SK-N-DZ (cell line): Measurements from ENCODE around the gene CYP4F22.

ENCODE experiments used
- DNase-seq: peaks from one replicate; pipeline ENCODE4 v3.0.0-alpha.2; 2015; ENCODE audit warnings: low spot score

The CYP4F22 gene

DNA sequence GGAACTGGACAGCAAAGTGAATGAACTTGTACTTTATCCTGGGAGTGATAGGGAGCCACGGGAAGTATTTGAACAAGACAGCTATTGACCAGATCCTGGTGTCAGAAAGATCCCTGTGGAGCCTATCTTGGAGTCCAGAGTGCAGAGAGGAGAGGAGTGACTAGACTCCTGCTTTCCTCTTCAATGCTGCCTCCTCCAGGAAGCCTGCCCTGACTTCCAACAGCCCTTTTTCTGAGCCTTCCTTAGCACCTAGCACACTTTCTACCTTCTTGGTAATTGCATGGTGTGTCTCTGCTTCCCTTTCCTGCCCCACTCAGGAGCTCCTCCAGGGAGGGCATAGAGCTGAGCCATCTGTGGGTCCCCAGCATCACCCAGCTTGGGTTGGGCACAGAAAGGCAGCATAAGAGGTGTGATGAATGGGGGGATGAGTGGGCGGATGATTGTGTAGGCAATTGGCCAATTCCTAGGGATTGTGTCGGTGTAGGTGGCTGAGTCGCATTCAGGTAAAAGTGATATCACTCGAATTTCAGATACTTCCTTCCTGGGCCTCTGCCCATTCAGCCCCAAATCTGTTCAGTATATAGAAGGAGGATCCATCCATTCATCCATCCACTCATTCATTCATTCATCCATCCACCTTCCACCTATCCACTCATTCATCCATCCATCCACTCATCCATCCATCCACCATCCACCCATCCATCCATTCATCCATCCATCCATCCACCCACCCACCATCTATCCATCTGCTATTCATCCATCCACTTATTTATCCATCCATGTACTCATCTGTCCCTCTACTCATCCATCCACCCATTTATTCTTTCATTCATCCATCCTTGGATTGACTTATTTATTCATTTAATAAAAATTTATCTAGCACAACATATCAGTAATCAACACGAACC, 26.9 kb downstream of the CYP4F22 start:
- no peak for DNase-seq

DNA sequence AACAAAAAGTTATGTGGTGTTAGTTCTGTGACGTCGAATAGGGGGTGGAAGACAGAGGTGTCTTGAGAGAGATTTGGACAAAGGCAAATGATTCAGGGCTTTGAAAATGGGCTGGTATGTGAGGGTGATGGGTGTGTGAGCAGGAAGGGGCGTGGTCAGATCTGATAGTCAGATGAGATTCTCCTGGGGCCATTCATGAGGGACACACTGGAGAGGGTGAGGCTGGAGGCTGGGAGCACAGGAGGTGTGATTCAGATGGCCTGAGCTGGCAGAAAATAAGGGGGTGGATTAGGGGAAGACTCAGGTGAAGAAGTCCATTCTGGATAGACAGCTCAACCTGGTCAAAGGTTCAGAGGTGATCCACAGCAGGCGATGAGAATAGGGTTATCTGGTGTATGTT, 28.0 kb downstream of the CYP4F22 start:
- DNase-seq: no peak

DNA sequence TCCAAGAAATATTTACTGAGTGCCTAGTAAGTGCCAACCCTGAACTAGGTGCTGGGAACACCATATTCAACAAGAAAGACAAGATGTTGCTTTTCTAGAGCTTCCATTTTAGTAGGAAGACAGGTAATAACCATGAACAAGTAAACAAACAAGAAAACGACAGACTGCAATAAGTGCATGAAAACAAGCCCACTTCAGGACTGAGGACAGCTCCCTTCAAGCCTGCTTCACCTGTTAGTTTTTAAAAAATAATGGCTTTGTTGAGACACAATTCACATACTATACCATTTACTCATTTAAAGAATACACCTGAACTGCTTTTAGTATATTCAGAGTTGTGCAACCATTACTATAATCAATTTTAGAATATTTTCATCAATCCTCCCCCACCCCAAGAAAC, 30.4 kb downstream of the CYP4F22 start:
- DNase-seq: no peak

DNA sequence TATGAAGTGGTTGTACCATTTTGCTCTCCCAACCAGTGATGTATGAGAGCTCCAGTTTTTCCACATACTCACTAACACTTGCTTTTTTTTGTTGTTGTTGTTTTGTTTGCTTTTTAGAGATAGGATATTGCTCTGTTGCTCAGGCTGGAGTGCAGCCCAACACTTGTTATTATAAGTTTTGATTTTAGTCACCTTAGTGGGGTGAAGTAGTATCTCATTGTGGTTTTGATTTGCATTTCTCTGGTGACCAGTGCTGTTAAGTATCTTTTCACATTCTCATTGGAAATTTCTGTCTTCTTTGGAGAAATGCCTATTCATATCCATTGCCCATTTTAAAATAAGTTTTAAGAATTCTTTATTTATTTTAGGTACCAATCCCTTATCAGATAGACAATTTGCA, 31.3 kb downstream of the CYP4F22 start:
- no peak for DNase-seq

DNA sequence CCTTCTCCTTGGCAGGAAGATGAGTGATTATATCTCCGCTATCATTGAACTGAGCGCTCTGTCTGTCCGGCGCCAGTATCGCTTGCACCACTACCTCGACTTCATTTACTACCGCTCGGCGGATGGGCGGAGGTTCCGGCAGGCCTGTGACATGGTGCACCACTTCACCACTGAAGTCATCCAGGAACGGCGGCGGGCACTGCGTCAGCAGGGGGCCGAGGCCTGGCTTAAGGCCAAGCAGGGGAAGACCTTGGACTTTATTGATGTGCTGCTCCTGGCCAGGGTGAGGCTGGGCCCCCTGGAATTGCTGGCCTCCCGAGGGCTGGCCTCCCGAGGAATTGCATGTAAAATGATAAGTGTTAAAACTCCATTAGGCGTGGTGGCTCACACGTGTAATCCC, 32.1 kb downstream of the CYP4F22 start:
- DNase-seq: no peak

DNA sequence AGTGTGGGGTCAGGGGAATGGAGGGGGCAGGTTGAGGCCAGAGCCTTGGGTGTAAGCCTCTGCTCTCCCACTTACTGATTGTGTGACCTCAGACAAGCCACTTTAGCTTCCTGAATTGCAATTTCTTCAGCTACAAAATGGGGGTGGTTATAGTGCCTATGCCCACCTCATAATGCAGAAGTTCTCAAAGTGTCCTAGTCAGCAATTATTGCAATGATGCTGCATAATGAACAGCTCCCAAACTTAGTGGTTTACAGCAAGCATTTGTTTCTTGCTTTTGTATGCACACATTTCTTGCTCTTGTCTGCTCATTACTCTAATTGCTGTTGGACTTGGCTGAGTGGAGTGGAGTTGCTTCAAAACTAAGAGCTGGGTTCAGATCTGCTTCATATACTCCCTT, 36.0 kb downstream of the CYP4F22 start:
- DNase-seq: no peak

DNA sequence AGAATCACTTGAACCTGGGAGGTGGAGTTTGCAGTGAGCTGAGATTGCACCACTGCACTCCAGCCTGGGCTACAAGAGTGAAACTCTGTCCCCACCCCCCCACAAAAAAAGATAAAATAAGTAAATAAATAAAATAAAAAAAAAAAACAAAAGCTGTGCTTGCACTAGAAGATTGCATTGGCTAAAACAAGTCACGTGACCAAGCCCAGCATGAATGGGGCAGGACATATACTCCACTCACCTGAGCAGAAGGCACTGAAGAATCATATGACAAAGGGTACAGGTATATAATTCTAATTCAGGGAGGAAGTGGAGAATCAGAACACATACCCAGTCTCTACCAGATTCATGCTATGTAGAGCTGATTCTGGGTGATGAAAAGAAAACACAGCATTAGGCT, 36.6 kb downstream of the CYP4F22 start:
- no peak for DNase-seq

DNA sequence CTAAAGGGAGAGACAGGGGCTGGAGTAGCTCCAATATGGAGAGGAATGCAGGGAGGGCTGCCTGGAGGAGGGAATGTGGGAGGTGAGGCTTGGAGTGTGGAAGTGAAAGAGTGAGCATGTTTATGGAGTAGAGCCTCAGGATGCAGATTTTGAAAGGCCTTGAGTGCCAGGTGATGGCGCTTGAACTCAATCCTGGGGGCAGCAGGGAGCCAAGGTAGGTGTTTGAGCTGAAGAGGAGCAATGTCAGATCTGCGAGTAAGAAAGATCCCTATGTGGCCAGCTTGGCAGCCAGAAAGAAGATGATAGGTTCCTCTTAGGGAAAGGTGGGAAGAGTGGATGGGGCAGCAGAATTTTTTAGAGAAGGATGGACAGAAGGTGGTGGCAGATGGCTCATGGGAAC, 40.3 kb downstream of the CYP4F22 start:
- no peak for DNase-seq

DNA sequence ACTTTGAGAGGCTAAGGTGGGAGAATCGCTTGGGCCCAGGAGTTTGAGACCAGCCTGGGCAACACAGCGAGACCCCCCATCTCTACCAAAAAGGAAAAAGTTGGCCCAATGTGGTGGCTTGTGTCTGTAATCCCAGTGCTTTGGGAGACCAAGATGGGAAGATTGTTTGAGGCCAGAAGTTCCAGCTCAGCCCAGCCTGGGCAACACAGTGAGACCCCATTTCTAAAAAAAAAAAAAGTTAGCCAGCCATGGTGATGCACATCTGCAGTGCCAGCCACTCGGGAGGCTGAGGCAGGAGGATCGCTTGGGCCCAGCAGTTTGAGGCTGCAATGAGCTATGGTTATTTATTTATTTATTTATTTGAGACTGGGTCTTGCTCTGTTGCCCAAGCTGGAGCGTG, 41.3 kb downstream of the CYP4F22 start:
- DNase-seq: no peak

DNA sequence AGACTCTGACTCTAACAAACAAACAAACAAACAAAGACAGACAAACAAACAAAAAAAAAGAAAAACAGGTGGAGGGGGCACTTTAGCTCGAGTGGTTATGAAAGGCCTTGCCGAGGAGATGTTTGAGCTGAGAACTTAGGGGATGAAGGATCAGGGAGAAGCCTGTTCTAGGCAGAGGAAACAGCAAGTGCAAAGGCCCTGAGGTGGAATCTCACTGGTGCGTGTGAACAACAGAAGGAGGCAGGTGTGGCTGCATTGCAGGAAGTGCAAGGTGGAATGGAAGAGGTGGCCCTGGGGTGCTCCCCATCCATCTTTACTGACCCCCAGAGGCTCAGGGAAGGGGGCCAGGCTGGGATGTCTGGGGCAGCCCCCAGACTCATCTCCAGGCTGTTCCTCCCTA, 41.9 kb downstream of the CYP4F22 start:
- DNase-seq: no peak

DNA sequence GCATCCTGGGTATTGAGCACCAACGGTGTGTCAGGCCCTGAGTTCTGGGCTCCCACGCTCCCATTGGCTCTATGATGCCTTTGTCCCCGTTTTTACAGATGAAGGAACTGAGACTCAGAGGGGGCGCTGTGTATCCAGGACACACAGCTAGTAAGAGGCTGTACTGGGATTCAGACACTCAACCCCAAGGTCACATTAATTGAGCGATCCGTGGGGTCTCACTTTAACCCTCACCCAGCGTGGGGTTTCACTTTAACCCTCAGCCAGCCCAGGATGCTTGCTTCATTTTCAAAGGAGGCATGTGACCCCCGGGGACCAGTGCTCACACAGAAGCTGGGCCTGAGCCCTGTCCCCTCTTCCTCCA, 42.6 kb downstream of the CYP4F22 start:
- DNase-seq: no peak

DNA sequence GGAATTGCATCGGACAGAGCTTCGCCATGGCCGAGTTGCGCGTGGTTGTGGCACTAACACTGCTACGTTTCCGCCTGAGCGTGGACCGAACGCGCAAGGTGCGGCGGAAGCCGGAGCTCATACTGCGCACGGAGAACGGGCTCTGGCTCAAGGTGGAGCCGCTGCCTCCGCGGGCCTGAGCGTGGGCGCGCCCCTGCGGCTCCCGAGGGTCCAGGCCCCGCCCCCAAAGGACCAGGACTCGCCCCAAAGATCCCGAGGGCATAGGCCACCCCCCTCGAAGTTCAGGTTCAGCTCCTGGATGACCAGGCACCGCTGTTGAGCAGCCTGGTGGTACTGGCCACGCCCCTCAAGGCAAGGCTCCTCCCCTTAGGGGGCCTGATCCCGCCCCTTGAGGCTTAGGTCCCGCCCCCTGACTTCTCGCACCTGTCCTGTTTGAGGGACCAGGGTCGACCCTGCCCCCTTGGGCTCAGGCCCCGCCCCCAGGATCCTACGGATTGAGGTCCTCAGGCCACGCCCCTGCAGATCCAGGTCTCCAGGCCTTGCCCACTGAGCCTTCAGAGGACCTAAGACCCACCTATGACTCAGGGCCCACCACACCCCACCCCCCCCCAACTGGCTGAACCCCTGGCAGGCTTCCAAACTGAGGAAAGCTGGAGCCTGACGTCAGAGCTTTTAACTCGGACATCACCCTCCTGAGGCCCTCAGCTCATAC, 43.1 kb downstream of the CYP4F22 start:
- peak; percentile 20 for DNase-seq

DNA sequence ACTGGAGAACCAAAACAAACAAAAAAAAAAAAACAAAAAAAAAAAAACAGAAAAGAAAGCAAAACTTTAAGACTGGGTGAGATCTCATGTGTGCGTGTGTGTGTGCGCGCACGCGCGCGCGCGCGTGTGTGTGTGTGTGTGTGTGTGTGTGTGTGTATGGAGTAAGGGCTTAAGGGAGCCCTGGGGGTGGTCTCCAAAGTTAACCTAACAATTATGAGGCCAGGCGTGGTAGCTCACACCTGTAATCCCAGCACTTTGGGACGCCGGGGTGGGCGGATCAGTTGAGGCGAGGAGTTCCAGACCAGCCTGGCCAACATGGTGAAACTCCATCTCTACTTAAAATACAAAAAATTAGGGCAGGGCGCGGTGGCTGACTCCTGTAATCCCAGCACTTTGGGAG, 46.7 kb downstream of the CYP4F22 start:
- DNase-seq: no peak

DNA sequence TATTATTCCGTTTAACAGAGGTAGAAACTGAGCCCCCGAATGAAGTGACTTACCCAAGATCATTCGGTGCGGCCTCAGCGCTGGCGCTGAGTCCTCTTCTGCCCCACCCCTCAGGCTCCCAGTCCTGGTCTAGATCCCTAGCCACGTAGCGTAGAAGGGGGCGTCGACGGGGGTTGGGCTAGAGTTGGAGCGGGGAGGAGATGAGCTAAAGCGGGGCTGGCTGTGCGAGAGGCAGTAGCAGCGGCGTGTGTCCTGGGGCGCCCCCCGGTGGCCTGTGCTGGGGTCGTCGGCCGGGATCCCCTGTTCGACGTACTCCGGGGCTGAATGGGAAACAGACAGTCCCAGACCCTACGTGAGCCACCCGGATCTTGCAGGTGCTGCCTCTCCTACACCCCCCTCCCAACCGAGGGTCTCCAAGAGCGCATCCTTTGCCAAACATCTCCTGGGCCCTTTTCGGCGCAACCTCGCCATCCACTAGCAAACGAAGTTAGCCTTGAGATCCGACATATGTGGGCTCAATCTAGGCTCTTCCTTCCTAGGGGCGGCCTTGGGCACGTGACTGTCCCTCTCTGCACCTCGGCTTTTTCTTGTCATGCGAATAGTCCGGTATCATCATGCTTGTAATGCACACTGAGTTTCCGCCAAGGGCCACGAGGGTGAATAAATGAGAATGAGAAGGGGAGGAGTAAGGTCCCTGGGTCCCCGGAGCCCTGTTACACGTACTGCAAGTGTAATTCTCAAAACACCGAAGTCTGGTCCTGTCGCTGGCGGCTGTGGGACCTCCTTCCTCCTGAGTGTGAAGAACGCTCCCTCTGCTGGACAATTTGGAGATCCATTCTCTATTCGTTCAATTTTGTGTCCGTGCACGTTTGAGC, 47.7 kb downstream of the CYP4F22 start:
- peak; percentile 84 for DNase-seq

DNA sequence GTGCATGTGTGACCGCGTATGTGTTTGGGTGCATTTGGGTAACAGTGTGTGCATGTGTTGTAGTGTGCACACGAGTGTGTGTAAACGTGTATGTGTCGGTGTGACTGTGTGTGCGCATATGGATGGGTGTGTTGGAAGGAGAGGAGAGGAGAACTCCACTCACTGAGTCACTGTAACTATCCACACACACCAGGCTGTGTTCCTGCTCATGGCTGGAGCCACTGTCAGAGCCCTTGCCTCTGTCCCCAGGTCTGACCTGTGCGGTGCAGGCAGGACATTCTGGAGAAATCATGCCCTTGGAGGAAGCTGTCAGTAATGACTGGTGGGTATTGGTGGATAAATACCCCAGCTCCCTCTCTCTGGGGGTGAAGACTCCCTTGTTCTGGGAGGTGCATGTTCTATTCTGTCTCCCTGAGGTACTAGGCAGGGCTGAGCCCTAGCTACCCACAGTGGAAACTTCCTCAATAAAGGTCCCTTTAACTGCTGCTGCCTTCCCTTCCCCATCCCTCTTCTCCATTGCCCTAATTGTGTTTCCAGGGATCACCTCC, 48.4 kb downstream of the CYP4F22 start:
- DNase-seq: no peak

DNA sequence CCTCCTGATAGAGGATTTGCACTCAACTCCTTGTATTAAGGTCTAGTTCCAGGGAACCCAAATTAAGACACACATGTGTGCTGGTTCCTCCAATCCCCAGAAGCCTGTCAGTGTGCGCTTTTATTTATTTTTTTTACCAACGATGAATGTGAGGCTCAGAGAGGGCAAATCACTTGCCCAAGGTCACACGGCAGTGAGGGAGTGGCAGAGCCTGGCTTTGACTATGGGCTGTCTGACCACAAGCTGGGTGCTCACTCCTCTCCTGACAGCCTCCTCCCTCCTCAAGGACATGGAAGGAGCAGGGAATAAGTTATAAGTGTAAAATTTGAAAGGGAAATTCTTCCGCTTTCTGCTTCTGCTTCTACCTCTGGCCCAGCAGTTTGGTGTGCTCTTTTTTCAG, 48.9 kb downstream of the CYP4F22 start:
- DNase-seq: no peak

DNA sequence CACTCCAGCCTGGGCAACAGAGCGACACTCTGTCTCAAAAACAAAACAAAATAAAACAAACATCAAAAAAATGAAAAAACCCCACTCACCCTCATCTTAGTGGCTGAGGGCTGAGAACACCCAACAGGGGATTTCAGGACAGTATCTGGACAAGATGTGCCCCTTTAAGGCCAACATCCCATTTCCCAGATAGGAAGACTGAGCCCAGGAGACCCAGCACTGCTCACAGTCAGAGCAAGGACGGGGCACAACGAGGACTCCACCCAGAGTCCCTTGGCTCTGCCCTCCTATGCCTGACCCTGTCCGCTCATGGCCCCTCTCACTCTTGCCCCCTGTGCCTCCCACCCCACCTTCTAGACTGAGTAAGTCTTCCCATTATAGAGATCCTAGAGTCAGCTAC, 53.8 kb downstream of the CYP4F22 start:
- no peak for DNase-seq

DNA sequence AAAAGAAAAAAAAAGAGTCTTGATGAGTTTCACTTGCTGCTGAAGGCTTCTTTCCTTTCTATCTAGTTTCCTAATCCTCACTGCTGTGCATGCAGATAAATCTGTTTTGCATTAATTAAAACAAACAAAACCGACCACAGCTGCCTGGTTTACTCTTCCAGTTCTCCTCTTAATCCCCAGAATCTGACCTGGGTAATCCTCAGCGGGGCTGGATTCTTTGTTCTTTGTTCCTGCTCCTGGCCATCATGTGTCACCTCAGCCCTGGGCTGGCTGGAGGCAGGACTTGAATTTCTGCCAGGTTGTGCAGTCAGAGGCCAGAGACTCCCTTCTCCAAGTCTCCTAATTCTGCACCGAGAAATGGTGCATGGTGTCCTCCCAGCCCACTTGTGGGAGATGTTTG, 54.5 kb downstream of the CYP4F22 start:
- DNase-seq: no peak

DNA sequence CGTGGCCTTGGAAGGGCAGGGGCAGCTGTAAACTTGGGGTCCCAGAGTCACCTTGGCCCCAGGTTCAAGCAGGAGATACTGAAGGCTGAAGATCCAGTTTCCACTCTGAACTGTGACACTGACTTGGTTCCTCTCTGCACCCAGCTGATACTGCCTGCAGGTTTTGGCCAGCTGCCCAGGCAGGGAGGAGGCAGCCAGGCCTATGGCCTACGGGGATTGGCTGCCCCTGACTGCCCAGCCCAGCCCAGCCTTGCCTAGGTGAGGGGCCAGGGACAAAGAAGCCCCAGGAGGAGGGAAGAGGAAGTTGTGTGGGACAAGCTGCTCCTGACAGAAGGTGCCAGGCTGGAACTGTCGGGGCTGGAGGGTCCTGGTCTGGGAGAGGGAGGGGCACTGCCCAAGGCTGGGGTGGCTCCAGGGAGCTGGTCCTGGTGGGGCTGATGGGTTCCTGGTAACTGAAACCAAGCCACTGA, 55.0 kb downstream of the CYP4F22 start:
- no peak for DNase-seq

DNA sequence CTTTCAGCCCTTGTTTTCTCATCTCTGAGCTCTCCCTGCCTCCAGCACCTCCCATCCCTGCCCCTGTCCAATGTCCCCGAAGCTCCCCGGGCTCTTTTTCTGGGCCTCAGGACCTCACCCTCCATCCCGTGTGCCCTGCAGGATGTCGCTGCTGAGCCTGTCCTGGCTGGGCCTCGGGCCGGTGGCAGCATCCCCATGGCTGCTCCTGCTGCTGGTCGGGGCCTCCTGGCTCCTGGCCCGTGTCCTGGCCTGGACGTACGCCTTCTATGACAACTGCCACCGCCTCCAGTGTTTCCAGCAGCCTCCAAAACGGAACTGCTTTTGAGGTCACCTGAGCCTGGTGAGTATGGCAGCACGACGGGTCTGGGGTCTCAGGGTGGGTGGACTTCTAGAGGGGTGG, 55.6 kb downstream of the CYP4F22 start:
- no peak for DNase-seq

DNA sequence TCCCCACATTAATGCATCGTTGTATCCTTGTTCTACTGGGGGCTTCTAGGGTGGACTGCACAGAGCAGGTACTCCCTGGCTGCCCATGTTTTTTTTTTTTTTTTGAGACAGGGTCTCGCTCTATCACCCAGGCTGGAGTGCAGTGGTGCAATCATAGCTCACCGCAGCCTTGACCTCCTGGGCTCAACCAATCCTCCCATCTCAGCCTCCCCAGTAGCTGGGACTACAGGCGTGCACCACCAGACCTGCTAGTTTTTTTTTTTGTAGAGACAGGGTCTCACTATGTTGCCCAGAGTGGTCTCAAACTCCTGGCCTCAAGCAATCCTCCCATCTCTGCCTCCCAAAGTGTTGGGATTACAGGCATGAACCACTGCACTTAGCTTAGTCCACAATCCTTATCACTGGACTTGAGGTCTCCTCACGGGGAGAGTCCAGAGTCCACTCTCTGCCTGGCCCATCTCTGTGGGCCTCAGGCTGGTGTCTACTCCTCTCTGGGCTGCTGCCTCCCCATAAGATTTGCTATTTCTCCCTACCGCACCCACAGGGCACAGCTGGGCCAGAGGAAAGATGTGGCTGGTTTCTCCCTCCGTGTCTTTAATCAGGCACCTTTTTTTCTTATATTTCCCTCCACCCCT, 56.3 kb downstream of the CYP4F22 start:
- DNase-seq: no peak
